ENCODE measurements around the gene NTF3.

Gene NTF3

GRCh38 chr12:5456906-5457305 is 25.0 kb downstream of the NTF3 start:
- no peak for FAIRE-seq

GRCh38 chr12:5458229-5459050 is 26.5 kb downstream of the NTF3 start:
- DNase-seq (ENCODE audit: low spot score) (no peak), FAIRE-seq (no peak)

More at GRCh38 chr12:5456906-5457305, 25.0 kb downstream of the NTF3 start:
- peak; percentile 51 for DNase-seq (ENCODE audit: low spot score)

- FAIRE-seq (no peak), DNase-seq (ENCODE audit: low spot score) (no peak)
These were observed 27.3 kb downstream of the NTF3 start for GRCh38 chr12:5459051-5459782.

GRCh38 chr12:5460817-5461216 is 28.9 kb downstream of the NTF3 start:
- no peak for FAIRE-seq

GRCh38 chr12:5461966-5462365 is 30.1 kb downstream of the NTF3 start:
- no peak for FAIRE-seq
- no peak for DNase-seq (ENCODE audit: low spot score)

More at GRCh38 chr12:5460817-5461216, 28.9 kb downstream of the NTF3 start:
- DNase-seq (ENCODE audit: low spot score): no peak

GRCh38 chr12:5464096-5464495 is 32.2 kb downstream of the NTF3 start:
- DNase-seq (ENCODE audit: low spot score): no peak
- FAIRE-seq: no peak

- DNase-seq (ENCODE audit: low spot score) (no peak), FAIRE-seq (no peak)
These were observed 33.5 kb downstream of the NTF3 start for GRCh38 chr12:5465384-5465783.

- FAIRE-seq (no peak), DNase-seq (ENCODE audit: low spot score) (no peak)
These were observed 34.6 kb downstream of the NTF3 start for GRCh38 chr12:5466521-5466960.

- no peak for FAIRE-seq
These were observed 36.0 kb downstream of the NTF3 start for GRCh38 chr12:5467931-5468330.

GRCh38 chr12:5470221-5470620 is 38.3 kb downstream of the NTF3 start:
- FAIRE-seq: no peak

More at GRCh38 chr12:5467931-5468330, 36.0 kb downstream of the NTF3 start:
- no peak for DNase-seq (ENCODE audit: low spot score)

GRCh38 chr12:5470703-5471102 is 38.8 kb downstream of the NTF3 start:
- DNase-seq (ENCODE audit: low spot score) (no peak), FAIRE-seq (no peak)

More at GRCh38 chr12:5470221-5470620, 38.3 kb downstream of the NTF3 start:
- no peak for DNase-seq (ENCODE audit: low spot score)

GRCh38 chr12:5473076-5473782 is 41.3 kb downstream of the NTF3 start:
- FAIRE-seq (no peak), DNase-seq (ENCODE audit: low spot score) (no peak)

- no peak for DNase-seq (ENCODE audit: low spot score)
- FAIRE-seq: no peak
These were observed 41.8 kb downstream of the NTF3 start for GRCh38 chr12:5473783-5474116.

- no peak for FAIRE-seq
- DNase-seq (ENCODE audit: low spot score): no peak
These were observed 44.4 kb downstream of the NTF3 start for GRCh38 chr12:5476356-5476755.

GRCh38 chr12:5478081-5478706 is 46.3 kb downstream of the NTF3 start:
- DNase-seq (ENCODE audit: low spot score) (no peak), FAIRE-seq (no peak)

- DNase-seq (ENCODE audit: low spot score): no peak
- no peak for FAIRE-seq
These were observed 47.9 kb downstream of the NTF3 start for GRCh38 chr12:5479761-5480160.

GRCh38 chr12:5480218-5480937 is 48.5 kb downstream of the NTF3 start:
- DNase-seq (ENCODE audit: low spot score) (no peak), FAIRE-seq (no peak)

GRCh38 chr12:5480938-5481303 is 49.0 kb downstream of the NTF3 start:
- no peak for DNase-seq (ENCODE audit: low spot score)
- FAIRE-seq: no peak

- FAIRE-seq: no peak
- no peak for DNase-seq (ENCODE audit: low spot score)
These were observed 49.7 kb downstream of the NTF3 start for GRCh38 chr12:5481645-5482044.

- FAIRE-seq: no peak
- no peak for DNase-seq (ENCODE audit: low spot score)
These were observed 52.5 kb downstream of the NTF3 start for GRCh38 chr12:5484426-5484825.

GRCh38 chr12:5485454-5485853 is 53.5 kb downstream of the NTF3 start:
- DNase-seq (ENCODE audit: low spot score) (no peak), FAIRE-seq (no peak)
